ENCODE measurements around the gene SEC24B.

DNA sequence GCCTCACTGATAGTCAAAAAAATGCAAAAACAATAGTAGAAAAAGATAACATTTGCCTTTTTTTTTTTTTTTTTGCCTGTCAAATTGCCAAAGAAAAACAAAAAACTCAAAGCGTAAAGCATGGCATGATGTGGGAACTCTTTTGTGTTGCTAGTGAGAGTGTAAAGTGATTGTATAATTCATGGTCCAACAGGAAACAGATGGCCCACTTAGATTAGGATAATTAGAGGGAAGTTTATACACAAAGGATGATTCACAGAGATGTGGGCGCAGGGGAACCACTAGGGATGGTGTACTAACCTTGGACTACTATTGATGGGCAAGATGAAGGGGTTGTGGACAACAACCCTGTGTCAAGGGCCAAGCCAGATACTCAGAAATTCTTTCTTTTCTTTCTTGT is 142.8 kb downstream of the SEC24B start:
- TF ChIP-seq, protein P1, sequence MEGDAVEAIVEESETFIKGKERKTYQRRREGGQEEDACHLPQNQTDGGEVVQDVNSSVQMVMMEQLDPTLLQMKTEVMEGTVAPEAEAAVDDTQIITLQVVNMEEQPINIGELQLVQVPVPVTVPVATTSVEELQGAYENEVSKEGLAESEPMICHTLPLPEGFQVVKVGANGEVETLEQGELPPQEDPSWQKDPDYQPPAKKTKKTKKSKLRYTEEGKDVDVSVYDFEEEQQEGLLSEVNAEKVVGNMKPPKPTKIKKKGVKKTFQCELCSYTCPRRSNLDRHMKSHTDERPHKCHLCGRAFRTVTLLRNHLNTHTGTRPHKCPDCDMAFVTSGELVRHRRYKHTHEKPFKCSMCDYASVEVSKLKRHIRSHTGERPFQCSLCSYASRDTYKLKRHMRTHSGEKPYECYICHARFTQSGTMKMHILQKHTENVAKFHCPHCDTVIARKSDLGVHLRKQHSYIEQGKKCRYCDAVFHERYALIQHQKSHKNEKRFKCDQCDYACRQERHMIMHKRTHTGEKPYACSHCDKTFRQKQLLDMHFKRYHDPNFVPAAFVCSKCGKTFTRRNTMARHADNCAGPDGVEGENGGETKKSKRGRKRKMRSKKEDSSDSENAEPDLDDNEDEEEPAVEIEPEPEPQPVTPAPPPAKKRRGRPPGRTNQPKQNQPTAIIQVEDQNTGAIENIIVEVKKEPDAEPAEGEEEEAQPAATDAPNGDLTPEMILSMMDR (IDR thresholded peaks at IDR 0.05; ENCODE audit: borderline replicate concordance, extremely low read depth, low read length, poor library complexity, severe bottlenecking) = no peak
- no peak for TF ChIP-seq EZH2 (IDR thresholded peaks at IDR 0.05; ENCODE audit: borderline replicate concordance, low read depth, low read length, severe bottlenecking)

Measured in DND-41 (cell line).